Measurements from ENCODE around the gene SCGB1C2.

Gene SCGB1C2

GRCh38 chr17:173166-173911 is 36.0 kb downstream of the SCGB1C2 start:
- FAIRE-seq = no peak

DNA sequence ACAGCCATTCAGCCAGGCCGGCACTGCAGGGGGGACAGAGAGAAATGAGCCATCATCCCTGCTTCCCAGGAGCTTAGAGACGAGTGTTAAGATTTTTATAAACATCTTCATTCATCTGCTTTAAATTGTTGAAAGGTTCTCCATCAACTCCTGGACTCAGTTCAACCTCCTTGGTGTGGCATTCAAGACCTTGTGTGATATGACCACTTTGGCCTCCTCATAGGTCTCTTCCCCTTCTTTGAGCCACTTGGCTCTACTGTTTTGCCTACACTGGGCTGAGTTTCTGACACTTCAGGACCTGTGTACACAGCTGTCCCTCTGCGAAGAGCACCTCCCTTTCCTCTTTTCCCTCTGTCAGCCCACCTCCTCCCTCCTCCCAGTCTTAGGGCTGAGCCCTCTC is 39.8 kb downstream of the SCGB1C2 start:
- FAIRE-seq = no peak

GRCh38 chr17:177762-178161 is 40.4 kb downstream of the SCGB1C2 start:
- no peak for FAIRE-seq

- no peak for FAIRE-seq
These were observed 41.1 kb downstream of the SCGB1C2 start for GRCh38 chr17:178292-179065.

GRCh38 chr17:179066-179432 is 41.7 kb downstream of the SCGB1C2 start:
- FAIRE-seq = no peak

DNA sequence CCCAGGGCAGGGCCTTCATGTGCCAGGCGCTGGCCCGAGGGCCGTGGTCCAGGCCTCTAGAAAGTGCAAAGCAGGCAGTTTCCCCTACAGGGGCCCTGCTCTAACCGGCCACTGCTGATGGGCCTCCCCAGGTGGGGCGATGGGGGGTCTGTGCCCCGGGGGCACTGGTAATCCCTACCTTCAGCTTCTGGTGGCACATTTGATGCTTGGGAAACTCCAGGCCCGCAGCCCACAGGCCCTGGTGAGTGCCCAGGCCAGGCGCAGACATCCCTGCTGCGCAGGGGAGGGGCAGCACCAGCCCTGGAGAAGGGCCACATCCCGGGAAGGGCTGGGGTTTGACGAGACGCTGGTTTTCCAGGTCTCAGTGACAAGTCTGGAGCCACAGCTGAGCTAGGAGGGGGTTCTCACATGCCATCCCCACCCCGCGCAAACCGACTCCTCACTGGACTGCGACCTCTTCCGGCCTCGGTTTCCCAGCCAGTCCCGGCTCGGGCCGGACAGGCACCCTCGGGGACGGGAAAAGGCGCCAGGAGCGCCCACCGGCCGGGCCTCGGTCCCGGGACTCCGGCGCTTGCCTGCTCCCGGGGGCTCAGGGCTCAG is 42.5 kb downstream of the SCGB1C2 start:
- FAIRE-seq = no peak

- no peak for FAIRE-seq
These were observed 43.2 kb downstream of the SCGB1C2 start for GRCh38 chr17:180381-181244.

- FAIRE-seq = no peak
These were observed 44.1 kb downstream of the SCGB1C2 start, which contains the start of gene DOC2B for GRCh38 chr17:181245-182049. TSS of gene DOC2B (minus strand) at chr17:181650. CDS start at chr17:181479, 171 bp downstream.

- no peak for FAIRE-seq
These were observed 44.8 kb downstream of the SCGB1C2 start for GRCh38 chr17:182050-182751.

GRCh38 chr17:183021-183420 is 45.7 kb downstream of the SCGB1C2 start:
- FAIRE-seq = no peak

- no peak for FAIRE-seq
These were observed 48.2 kb downstream of the SCGB1C2 start for GRCh38 chr17:185445-186138.

DNA sequence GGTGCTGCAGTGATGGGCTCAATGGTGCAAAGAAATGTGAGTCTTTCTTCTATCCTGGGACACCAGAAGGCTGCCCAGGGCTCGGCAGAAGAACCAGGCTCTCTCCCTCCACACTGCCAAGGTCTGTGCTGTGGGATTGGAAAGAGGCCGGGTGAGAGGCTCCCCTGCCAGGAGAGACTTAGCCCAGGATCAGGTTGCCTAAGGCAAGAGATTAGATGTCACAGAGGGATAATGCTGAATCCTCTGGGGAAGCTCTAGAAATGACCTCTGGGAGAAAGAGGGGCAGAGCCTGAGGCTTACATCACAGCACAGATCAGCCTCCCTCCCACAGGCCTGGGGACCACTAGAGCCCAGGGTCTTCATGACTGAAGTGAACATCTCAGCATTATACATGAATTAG is 49.8 kb downstream of the SCGB1C2 start:
- FAIRE-seq = no peak
